Mononuclear cell (primary cell): ENCODE data around the gene ZNF555. TPM values are rescaled to one million over a fixed set of nuclear protein-coding genes. Genes with fewer than 3 reads are reported as not detected.
"Not testable (repeated sequence)": the region's sequence is repeated elsewhere in the genome, so short reads cannot be mapped to it uniquely, and the experiment has no call there.

Source experiments
- H3K27me3 ChIP-seq: 2 replicates; pipeline ENCODE4 v1.6.0; 2011; ENCODE audit warnings: low read length, control low read depth; ENCODE audit not compliant: insufficient read depth
- H3K4me1 ChIP-seq: 2 replicates; pipeline ENCODE4 v1.5.1; 2011; ENCODE audit warnings: mild to moderate bottlenecking, low read length, control low read depth; ENCODE audit not compliant: insufficient read depth
- H3K4me3 ChIP-seq: 2 replicates; pipeline ENCODE4 v1.5.1; 2011; ENCODE audit warnings: mild to moderate bottlenecking, low read length, moderate library complexity
- H3K9me3 ChIP-seq: 2 replicates; pipeline ENCODE4 v1.5.1; 2011; ENCODE audit warnings: low read depth, mild to moderate bottlenecking, control low read depth, low read length
- total RNA-seq: library from RNA; depleted of rRNA; stranded (reverse); fragments of >200 nt; gene quantifications from one replicate; pipeline ENCODE4 v1.2.3, GENCODE V29; 2012

Gene ZNF555
- total RNA-seq, 1 donor: 3.1 TPM

GRCh38 chr19:2866495-2867024 is 25.3 kb downstream of the ZNF555 start:
- Histone ChIP-seq H3K27me3 (no peaks in the 10 kb centered on the region), H3K4me3 (no peak overlapping the region), H3K9me3 (no peaks in the 10 kb centered on the region), H3K4me1 (no peaks in the 10 kb centered on the region)

GRCh38 chr19:2867025-2867991 is 26.0 kb downstream of the ZNF555 start, which contains the start of gene ZNF556:
ZNF556 (plus strand) TSS chr19:2867335; CDS start chr19:2867422, 87 bp downstream.
- no peaks in the 10 kb centered on the region for H3K4me1 ChIP-seq
- no peaks in the 10 kb centered on the region for H3K27me3 ChIP-seq
- no peak within 1 kb of the TSS for H3K4me3 ChIP-seq
- H3K9me3 ChIP-seq: no peaks in the 10 kb centered on the region

- Histone ChIP-seq H3K9me3 (no peaks in the 10 kb centered on the region), H3K4me1 (no peaks in the 10 kb centered on the region), H3K27me3 (no peaks in the 10 kb centered on the region), H3K4me3 (no peak overlapping the region)
Observed at GRCh38 chr19:2869618-2870017, 28.3 kb downstream of the ZNF555 start.

GRCh38 chr19:2872175-2872574 is 30.9 kb downstream of the ZNF555 start:
- not testable (repeated sequence) for H3K9me3 ChIP-seq, H3K4me1 ChIP-seq, H3K4me3 ChIP-seq, H3K27me3 ChIP-seq

GRCh38 chr19:2877398-2878331 is 36.4 kb downstream of the ZNF555 start:
- Histone ChIP-seq H3K9me3 (peaks cover 16% of the 10 kb centered on the region), H3K4me1 (no peaks in the 10 kb centered on the region), H3K27me3 (no peaks in the 10 kb centered on the region), H3K4me3 (no peak overlapping the region)

GRCh38 chr19:2883686-2884439 is 42.6 kb downstream of the ZNF555 start:
- no peaks in the 10 kb centered on the region for H3K27me3 ChIP-seq
- H3K4me3 ChIP-seq: no peak overlapping the region
- H3K9me3 ChIP-seq: peaks cover 3% of the 10 kb centered on the region
- no peaks in the 10 kb centered on the region for H3K4me1 ChIP-seq

GRCh38 chr19:2885736-2886135 is 44.5 kb downstream of the ZNF555 start:
- Histone ChIP-seq H3K4me3 (no peak overlapping the region), H3K4me1 (no peaks in the 10 kb centered on the region), H3K27me3 (no peaks in the 10 kb centered on the region), H3K9me3 (no peaks in the 10 kb centered on the region)

- H3K27me3 ChIP-seq: no peaks in the 10 kb centered on the region
- no peaks in the 10 kb centered on the region for H3K9me3 ChIP-seq
- no peak overlapping the region for H3K4me3 ChIP-seq
- H3K4me1 ChIP-seq: no peaks in the 10 kb centered on the region
Observed at GRCh38 chr19:2887391-2887914, 46.2 kb downstream of the ZNF555 start.

GRCh38 chr19:2888731-2889224 is 47.5 kb downstream of the ZNF555 start:
- Histone ChIP-seq H3K4me1 (no peaks in the 10 kb centered on the region), H3K4me3 (no peak overlapping the region), H3K9me3 (no peaks in the 10 kb centered on the region), H3K27me3 (no peaks in the 10 kb centered on the region)

- not testable (repeated sequence) for H3K4me3 ChIP-seq, H3K9me3 ChIP-seq, H3K27me3 ChIP-seq, H3K4me1 ChIP-seq
Observed at GRCh38 chr19:2890531-2890930, 49.3 kb downstream of the ZNF555 start.

- Histone ChIP-seq H3K9me3 (peaks cover 6% of the 10 kb centered on the region), H3K27me3 (no peaks in the 10 kb centered on the region), H3K4me3 (no peak overlapping the region), H3K4me1 (peaks cover 9% of the 10 kb centered on the region)
Observed at GRCh38 chr19:2896694-2897093, 55.4 kb downstream of the ZNF555 start.

- peak within 1 kb of the TSS; percentile 49 for H3K4me3 ChIP-seq
- no peaks in the 10 kb centered on the region for H3K27me3 ChIP-seq
- peaks cover 11% of the 10 kb centered on the region for H3K4me1 ChIP-seq
- peaks cover 6% of the 10 kb centered on the region for H3K9me3 ChIP-seq
Observed at GRCh38 chr19:2900296-2901252, 59.3 kb downstream of the ZNF555 start, which contains the start of gene ZNF57. ZNF57 (plus strand) TSS chr19:2900928; CDS start chr19:2901046, 118 bp downstream.

GRCh38 chr19:2902590-2903218 is 61.4 kb downstream of the ZNF555 start:
- peaks cover 11% of the 10 kb centered on the region for H3K4me1 ChIP-seq
- H3K4me3 ChIP-seq: no peak overlapping the region
- H3K9me3 ChIP-seq: no peaks in the 10 kb centered on the region
- H3K27me3 ChIP-seq: no peaks in the 10 kb centered on the region
